Fibroblast of lung (primary cell): ENCODE results near the gene FUT4. TPM values are rescaled to one million over a fixed set of nuclear protein-coding genes. Genes with fewer than 3 reads are reported as not detected.
A peak's percentile ranks its signal among the peaks of the same experiment; 100 is the strongest.

ENCODE experiments used
- DNase-seq, 2 donors: peaks; one replicate each; pipeline versions ENCODE4 v3.0.0 to v3.0.0-alpha.2; 2010; ENCODE audit warnings: low read depth in 2 of 2
- H2AFZ ChIP-seq: 2 replicates; pipeline ENCODE4 v1.5.1; 2012; ENCODE audit warnings: low read length, control low read depth, inconsistent platforms
- H3K27ac ChIP-seq: 2 replicates; pipeline ENCODE4 v1.5.1; 2011; ENCODE audit warnings: low read length, control low read depth; ENCODE audit not compliant: insufficient read depth
- H3K27me3 ChIP-seq: 2 replicates; pipeline ENCODE4 v1.5.1; 2011; ENCODE audit warnings: mild to moderate bottlenecking, low read length; ENCODE audit not compliant: control insufficient read depth, insufficient read depth
- H3K36me3 ChIP-seq: 2 replicates; pipeline ENCODE4 v1.5.1; 2011; ENCODE audit warnings: low read length; ENCODE audit not compliant: control insufficient read depth, insufficient read depth
- H3K4me1 ChIP-seq: 2 replicates; pipeline ENCODE4 v1.5.1; 2011; ENCODE audit warnings: low read length; ENCODE audit not compliant: control insufficient read depth, insufficient read depth; ENCODE audit errors: extremely low read depth
- H3K4me2 ChIP-seq: 2 replicates; pipeline ENCODE4 v1.5.1; 2011; ENCODE audit warnings: low read length, control low read depth; ENCODE audit not compliant: insufficient read depth; ENCODE audit errors: extremely low read depth
- H3K4me3 ChIP-seq, 4 experiments: fragments of 200-600 bp in 1 of 4; sonication (generic) in 1 of 4; replicated peaks in 1 of 4; 2 replicates each; pipeline ENCODE4 v1.5.1; 2011 to 2016; ENCODE audit warnings: low read length in 4 of 4, low read depth in 3 of 4, mild to moderate bottlenecking in 3 of 4, control low read depth in 2 of 4, inconsistent platforms in 1 of 4, mixed read lengths in 1 of 4; ENCODE audit not compliant: insufficient read depth in 1 of 4; ENCODE audit errors: control extremely low read depth in 1 of 4
- H3K79me2 ChIP-seq: 2 replicates; pipeline ENCODE4 v1.5.1; 2012; ENCODE audit warnings: mild to moderate bottlenecking, low read length, inconsistent platforms; ENCODE audit not compliant: control insufficient read depth, insufficient read depth
- H3K9ac ChIP-seq: 2 replicates; pipeline ENCODE4 v1.5.1; 2011; ENCODE audit warnings: mild to moderate bottlenecking, low read length, control low read depth; ENCODE audit not compliant: insufficient read depth
- H3K9me3 ChIP-seq: 2 replicates; pipeline ENCODE4 v1.5.1; 2012; ENCODE audit warnings: low read depth, low read length; ENCODE audit not compliant: control insufficient read depth, insufficient read depth
- H4K20me1 ChIP-seq: 2 replicates; pipeline ENCODE4 v1.5.1; 2011; ENCODE audit warnings: low read length; ENCODE audit not compliant: control insufficient read depth, insufficient read depth; ENCODE audit errors: extremely low read depth
- EZH2 ChIP-seq: IDR thresholded peaks from 2 replicates; pipeline ENCODE4 v1.5.1; 2012; ENCODE audit warnings: low read length, control low read depth, mild to moderate bottlenecking; ENCODE audit errors: missing control alignments
- polyA plus RNA-seq, 2 donors: library from polyadenylated mRNA; depleted of rRNA in 1 of 2; stranded (reverse) in 1 of 2; unstranded in 1 of 2; fragments of >200 nt; gene quantifications; 2 replicates each; pipeline ENCODE4 v1.2.1, GENCODE V29; 2011 to 2012; ENCODE audit warnings: missing spikeins in 1 of 2
- total RNA-seq: library from RNA; depleted of rRNA; stranded (reverse); fragments of >200 nt; gene quantifications from 2 replicates; pipeline ENCODE4 v1.2.1, GENCODE V29; 2014
- TF ChIP-seq, protein P1 (sequence below), 2 donors: IDR thresholded peaks in 1 of 2; conservative IDR thresholded peaks in 1 of 2; 1 replicate in 1 of 2; 2 replicates in 1 of 2; pipeline ENCODE4 v1.5.1; 2011 to 2012; ENCODE audit warnings: low read length in 2 of 2, control low read depth in 1 of 2, inconsistent platforms in 1 of 2, low read depth in 1 of 2, mild to moderate bottlenecking in 1 of 2

The FUT4 gene
- total and polyA plus RNA-seq, 2 donors (not counting 1 experiment from before 2014, with no cell fraction given): 2.7 to 5.1 TPM

DNA sequence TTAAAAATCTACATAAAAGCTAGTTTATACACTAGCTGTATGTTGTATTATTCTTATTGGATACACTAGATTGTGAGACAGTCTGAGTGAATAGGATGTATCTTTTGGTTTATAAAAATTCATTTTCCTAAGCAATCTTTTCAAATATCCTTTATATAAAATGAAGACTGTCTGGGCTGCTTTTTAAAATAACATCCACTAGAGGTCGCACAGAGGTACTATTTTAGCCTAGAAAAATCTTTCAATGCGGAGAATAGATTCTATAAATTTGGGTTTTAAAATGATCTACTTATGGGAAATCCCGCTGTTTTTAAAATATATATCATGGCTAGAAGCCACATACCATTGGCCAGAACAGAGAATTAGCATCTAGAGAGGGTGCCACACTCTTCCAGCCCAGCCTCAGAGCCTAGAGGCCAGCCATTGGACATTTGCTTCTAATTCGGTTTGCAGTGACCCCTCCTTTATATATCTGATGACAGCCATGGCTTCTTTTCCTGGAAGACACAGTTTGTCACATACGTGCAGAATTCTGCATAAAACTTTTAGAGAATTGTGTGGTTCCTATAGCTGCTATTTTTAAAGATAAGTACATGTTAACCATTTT lies 24.1 kb upstream of the FUT4 start:
- H3K4me3 ChIP-seq: no peak overlapping the region
- TF ChIP-seq EZH2: no peak
- TF ChIP-seq, protein P1, sequence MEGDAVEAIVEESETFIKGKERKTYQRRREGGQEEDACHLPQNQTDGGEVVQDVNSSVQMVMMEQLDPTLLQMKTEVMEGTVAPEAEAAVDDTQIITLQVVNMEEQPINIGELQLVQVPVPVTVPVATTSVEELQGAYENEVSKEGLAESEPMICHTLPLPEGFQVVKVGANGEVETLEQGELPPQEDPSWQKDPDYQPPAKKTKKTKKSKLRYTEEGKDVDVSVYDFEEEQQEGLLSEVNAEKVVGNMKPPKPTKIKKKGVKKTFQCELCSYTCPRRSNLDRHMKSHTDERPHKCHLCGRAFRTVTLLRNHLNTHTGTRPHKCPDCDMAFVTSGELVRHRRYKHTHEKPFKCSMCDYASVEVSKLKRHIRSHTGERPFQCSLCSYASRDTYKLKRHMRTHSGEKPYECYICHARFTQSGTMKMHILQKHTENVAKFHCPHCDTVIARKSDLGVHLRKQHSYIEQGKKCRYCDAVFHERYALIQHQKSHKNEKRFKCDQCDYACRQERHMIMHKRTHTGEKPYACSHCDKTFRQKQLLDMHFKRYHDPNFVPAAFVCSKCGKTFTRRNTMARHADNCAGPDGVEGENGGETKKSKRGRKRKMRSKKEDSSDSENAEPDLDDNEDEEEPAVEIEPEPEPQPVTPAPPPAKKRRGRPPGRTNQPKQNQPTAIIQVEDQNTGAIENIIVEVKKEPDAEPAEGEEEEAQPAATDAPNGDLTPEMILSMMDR (conservative IDR thresholded peaks at IDR 0.05 in 1 of 2, IDR thresholded peaks at IDR 0.05 in 1 of 2; ENCODE audit: low read depth in 1 of 2, low read length in 2 of 2): peak; percentile 24 to 51
- peak overlapping the region; percentile 30 for H2AFZ ChIP-seq
- no peaks in the 10 kb centered on the region for H3K79me2 ChIP-seq
- no peak overlapping the region for H3K9ac ChIP-seq
- no peak overlapping the region for H3K27ac ChIP-seq
- peaks cover 3% of the 10 kb centered on the region for H3K27me3 ChIP-seq
- no peaks in the 10 kb centered on the region for H4K20me1 ChIP-seq
- H3K4me1 ChIP-seq: no peaks in the 10 kb centered on the region
- peak; percentile 17 to 60 for DNase-seq
- H3K36me3 ChIP-seq: no peaks in the 10 kb centered on the region
- no peaks in the 10 kb centered on the region for H3K9me3 ChIP-seq
- no peak overlapping the region for H3K4me2 ChIP-seq

DNA sequence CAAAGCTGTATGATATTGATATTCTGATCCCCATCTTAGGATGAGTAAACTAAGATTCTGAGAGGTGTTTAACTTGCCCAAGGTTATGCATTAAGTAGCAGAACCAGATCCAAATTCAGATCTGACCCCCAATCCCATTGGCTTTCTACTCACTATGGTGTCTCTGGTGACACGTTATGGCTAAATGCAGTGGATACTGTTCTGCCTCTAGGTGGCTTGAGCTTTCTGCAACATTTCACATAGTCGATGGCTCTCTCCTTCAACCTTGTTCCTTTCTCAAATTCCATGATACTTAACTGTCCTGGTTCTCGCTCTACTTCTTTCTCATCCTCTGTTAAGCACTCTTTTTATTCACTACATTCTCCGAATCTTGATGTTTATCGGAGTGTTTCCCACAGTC lies 22.0 kb upstream of the FUT4 start:
- Histone ChIP-seq H3K27me3 (no peaks in the 10 kb centered on the region), H3K9me3 (no peaks in the 10 kb centered on the region), H2AFZ (no peak overlapping the region), H3K4me2 (no peak overlapping the region), H3K27ac (no peak overlapping the region), H4K20me1 (no peaks in the 10 kb centered on the region), H3K79me2 (no peaks in the 10 kb centered on the region), H3K9ac (no peak overlapping the region), H3K4me3 (no peak overlapping the region), H3K4me1 (no peaks in the 10 kb centered on the region), H3K36me3 (no peaks in the 10 kb centered on the region)
- peak in 1 of 2 donors; percentile 24 for DNase-seq
- no peak for TF ChIP-seq EZH2
- TF ChIP-seq, protein P1 (conservative IDR thresholded peaks at IDR 0.05 in 1 of 2, IDR thresholded peaks at IDR 0.05 in 1 of 2; ENCODE audit: low read depth in 1 of 2, low read length in 2 of 2): peak; percentile 40 to 57

DNA sequence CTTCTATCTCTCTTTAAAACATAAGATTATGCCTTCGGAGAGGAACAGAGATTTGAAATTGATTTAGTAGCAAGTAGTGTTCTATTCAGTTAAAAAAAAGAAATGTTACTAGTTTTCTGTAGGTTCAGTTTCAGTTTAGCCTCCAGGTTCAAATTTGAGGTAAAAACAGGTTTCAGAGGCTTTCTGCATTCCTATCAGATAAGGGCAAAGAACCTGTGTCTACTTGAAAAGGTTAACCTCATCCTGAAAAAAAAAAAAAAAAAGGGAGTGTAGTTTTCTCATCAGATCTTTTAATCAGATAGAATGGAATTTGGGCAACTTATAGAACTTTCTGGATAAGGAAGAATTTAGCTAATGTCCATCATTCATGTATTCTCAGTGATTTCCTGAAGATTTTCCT lies 19.4 kb upstream of the FUT4 start:
- TF ChIP-seq, protein P1 (conservative IDR thresholded peaks at IDR 0.05 in 1 of 2, IDR thresholded peaks at IDR 0.05 in 1 of 2; ENCODE audit: low read depth in 1 of 2, low read length in 2 of 2): no peak
- no peak for TF ChIP-seq EZH2
- DNase-seq: no peak
- H3K9me3 ChIP-seq: no peaks in the 10 kb centered on the region

More for the DNA sequence above, 19.4 kb upstream of the FUT4 start:
- Histone ChIP-seq H3K4me1 (no peaks in the 10 kb centered on the region), H3K79me2 (no peaks in the 10 kb centered on the region), H3K27me3 (no peaks in the 10 kb centered on the region), H3K27ac (no peak overlapping the region), H3K4me2 (no peak overlapping the region), H3K9ac (no peak overlapping the region), H4K20me1 (no peaks in the 10 kb centered on the region), H3K36me3 (no peaks in the 10 kb centered on the region), H2AFZ (no peak overlapping the region), H3K4me3 (no peak overlapping the region)
